RWPE2 (cell line): ENCODE measurements around the gene HHAT.

ENCODE experiments used
- ATAC-seq: fragments of 200-7000 bp; cut with Tn5 transposase; 3 replicates; pipeline ENCODE4 v1.9.1; 2021; ENCODE audit warnings: low read depth
- DNase-seq: peaks from one replicate; pipeline ENCODE4 v3.0.0-alpha.2; 2020; ENCODE audit warnings: low spot score
- H3K27ac ChIP-seq: fragments of 450-650 bp; 2 replicates; pipeline ENCODE4 v1.5.1; 2017; ENCODE audit warnings: mild to moderate bottlenecking; ENCODE audit not compliant: poor library complexity, severe bottlenecking
- H3K27me3 ChIP-seq: fragments of 250-450 bp; sonication (Bioruptor Pico); 2 replicates; pipeline ENCODE4 v1.5.1; 2021; ENCODE audit warnings: mild to moderate bottlenecking, moderate library complexity; ENCODE audit not compliant: insufficient read depth, poor library complexity, severe bottlenecking
- H3K36me3 ChIP-seq: fragments of 250-450 bp; sonication (Bioruptor Pico); 2 replicates; pipeline ENCODE4 v1.5.1; 2020; ENCODE audit warnings: low read depth, mild to moderate bottlenecking, moderate library complexity
- H3K4me1 ChIP-seq: fragments of 250-450 bp; sonication (Bioruptor Pico); 2 replicates; pipeline ENCODE4 v1.5.1; 2021; ENCODE audit warnings: mild to moderate bottlenecking, moderate library complexity; ENCODE audit not compliant: insufficient read depth, poor library complexity, severe bottlenecking
- H3K4me3 ChIP-seq: fragments of 250-450 bp; sonication (Bioruptor Pico); 2 replicates; pipeline ENCODE4 v1.5.1; 2021; ENCODE audit warnings: mild to moderate bottlenecking, moderate library complexity; ENCODE audit not compliant: severe bottlenecking
- H3K9me3 ChIP-seq: fragments of 250-450 bp; sonication (Bioruptor Pico); 2 replicates; pipeline ENCODE4 v1.5.1; 2021; ENCODE audit warnings: mild to moderate bottlenecking, moderate library complexity; ENCODE audit not compliant: severe bottlenecking
- TF ChIP-seq, protein P1 (sequence below): fragments of 450-650 bp; IDR thresholded peaks from one replicate; pipeline ENCODE4 v1.5.1; 2017; ENCODE audit warnings: mild to moderate bottlenecking, moderate library complexity; ENCODE audit not compliant: poor library complexity, severe bottlenecking

The HHAT gene

GRCh38 chr1:210298296-210298695, 30.4 kb upstream of the HHAT start:
- no peak for ATAC-seq

DNA sequence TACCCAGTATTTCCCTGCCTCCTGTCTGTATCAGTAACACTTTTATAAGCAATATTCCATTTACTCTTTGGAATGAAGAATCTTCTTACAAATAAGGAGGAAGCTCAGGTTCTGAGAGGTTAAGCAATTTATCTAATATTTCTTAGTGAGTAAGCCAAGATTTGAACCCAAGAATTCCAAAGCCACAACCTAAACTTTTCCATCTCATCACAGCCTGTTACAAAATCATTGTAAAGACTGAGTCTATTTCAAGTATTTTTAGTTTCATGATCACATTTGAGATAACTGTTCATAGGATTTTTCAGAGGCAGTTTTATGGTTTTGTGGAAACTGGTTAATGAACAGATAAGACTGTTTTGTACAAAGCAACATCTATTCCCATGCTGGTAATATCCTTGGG, 29.8 kb upstream of the HHAT start:
- no peaks in the 10 kb centered on the region for H3K9me3 ChIP-seq
- TF ChIP-seq, protein P1, sequence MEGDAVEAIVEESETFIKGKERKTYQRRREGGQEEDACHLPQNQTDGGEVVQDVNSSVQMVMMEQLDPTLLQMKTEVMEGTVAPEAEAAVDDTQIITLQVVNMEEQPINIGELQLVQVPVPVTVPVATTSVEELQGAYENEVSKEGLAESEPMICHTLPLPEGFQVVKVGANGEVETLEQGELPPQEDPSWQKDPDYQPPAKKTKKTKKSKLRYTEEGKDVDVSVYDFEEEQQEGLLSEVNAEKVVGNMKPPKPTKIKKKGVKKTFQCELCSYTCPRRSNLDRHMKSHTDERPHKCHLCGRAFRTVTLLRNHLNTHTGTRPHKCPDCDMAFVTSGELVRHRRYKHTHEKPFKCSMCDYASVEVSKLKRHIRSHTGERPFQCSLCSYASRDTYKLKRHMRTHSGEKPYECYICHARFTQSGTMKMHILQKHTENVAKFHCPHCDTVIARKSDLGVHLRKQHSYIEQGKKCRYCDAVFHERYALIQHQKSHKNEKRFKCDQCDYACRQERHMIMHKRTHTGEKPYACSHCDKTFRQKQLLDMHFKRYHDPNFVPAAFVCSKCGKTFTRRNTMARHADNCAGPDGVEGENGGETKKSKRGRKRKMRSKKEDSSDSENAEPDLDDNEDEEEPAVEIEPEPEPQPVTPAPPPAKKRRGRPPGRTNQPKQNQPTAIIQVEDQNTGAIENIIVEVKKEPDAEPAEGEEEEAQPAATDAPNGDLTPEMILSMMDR, result no peak
- ATAC-seq (no peak), DNase-seq (no peak)
- H3K4me3 ChIP-seq, result no peak overlapping the region
- H3K27me3 ChIP-seq, result no peaks in the 10 kb centered on the region
- no peak overlapping the region for H3K27ac ChIP-seq
- H3K36me3 ChIP-seq, result no peaks in the 10 kb centered on the region
- H3K4me1 ChIP-seq, result no peaks in the 10 kb centered on the region

More at GRCh38 chr1:210298296-210298695, 30.4 kb upstream of the HHAT start:
- H3K36me3 ChIP-seq, result no peaks in the 10 kb centered on the region
- TF ChIP-seq, protein P1, result no peak
- H3K4me1 ChIP-seq, result no peaks in the 10 kb centered on the region
- no peaks in the 10 kb centered on the region for H3K27me3 ChIP-seq
- H3K9me3 ChIP-seq, result no peaks in the 10 kb centered on the region
- H3K4me3 ChIP-seq, result no peak overlapping the region
- no peak for DNase-seq
- no peak overlapping the region for H3K27ac ChIP-seq

- Histone ChIP-seq H3K27ac (no peak overlapping the region), H3K27me3 (no peaks in the 10 kb centered on the region), H3K4me1 (no peaks in the 10 kb centered on the region), H3K36me3 (no peaks in the 10 kb centered on the region), H3K9me3 (no peaks in the 10 kb centered on the region), H3K4me3 (no peak overlapping the region)
- ATAC-seq (no peak), DNase-seq (no peak)
- TF ChIP-seq, protein P1, result no peak
Measured at GRCh38 chr1:210299501-210299900, 29.2 kb upstream of the HHAT start.

DNA sequence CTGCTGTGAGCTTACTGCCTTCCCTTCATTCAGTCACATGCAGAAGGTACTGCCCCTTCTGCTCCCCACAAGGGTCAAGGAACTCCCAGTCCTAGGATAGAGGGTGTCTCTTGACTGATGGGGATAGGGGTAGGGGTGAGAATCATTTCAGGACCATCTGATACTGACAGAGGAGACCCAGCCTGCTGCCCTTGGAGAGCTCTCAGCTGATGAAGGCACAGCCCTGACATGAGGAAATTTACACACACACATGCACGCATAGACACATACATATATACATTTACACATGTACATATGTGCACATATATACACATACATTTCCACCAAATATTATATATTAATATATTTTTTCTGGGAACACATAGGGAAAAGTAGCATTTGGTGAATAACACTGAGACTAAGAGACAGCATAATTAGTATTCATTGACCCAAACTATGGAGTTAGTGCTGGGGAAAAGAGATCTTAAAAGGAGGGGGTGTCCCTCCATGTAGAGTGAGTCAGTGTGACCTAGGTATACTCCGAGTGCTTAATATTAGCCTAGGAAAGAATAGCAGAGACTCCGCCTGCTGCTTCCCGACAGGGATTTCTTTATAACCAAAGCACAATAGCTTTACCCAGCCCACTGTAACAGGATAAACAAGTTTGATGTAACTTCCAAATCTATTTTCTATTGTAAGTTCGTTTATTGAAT, 27.6 kb upstream of the HHAT start:
- Histone ChIP-seq H3K36me3 (no peaks in the 10 kb centered on the region), H3K27ac (no peak overlapping the region), H3K9me3 (no peaks in the 10 kb centered on the region), H3K27me3 (no peaks in the 10 kb centered on the region), H3K4me3 (no peak overlapping the region), H3K4me1 (no peaks in the 10 kb centered on the region)
- TF ChIP-seq, protein P1, result no peak
- ATAC-seq (no peak), DNase-seq (no peak)

DNA sequence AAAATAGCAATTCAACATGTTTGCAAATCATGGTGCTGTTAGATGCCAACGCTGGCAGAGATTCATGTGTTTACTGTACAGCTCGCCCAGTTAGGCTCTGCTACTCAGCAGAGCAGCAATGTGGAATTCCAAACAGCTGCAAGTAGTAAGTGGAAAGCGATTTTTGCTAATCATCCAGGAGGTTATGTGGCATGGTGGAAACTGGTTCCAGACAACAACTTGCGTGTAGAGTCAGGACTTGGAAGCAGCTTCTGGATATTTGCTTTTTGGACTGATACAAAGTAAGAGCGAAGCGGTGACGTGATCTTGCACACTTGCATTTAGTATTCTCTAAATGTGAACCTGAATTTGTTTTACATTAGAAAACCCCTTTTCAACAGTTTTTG, 27.1 kb upstream of the HHAT start:
- Histone ChIP-seq H3K36me3 (no peaks in the 10 kb centered on the region), H3K4me3 (no peak overlapping the region), H3K4me1 (no peaks in the 10 kb centered on the region), H3K27me3 (no peaks in the 10 kb centered on the region), H3K9me3 (no peaks in the 10 kb centered on the region), H3K27ac (no peak overlapping the region)
- DNase-seq (no peak), ATAC-seq (no peak)
- TF ChIP-seq, protein P1, result no peak
